Measurements from ENCODE around the gene HSD17B13. TPM values are rescaled to one million over a fixed set of nuclear protein-coding genes. Genes with fewer than 3 reads are reported as not detected.

HSD17B13 gene
- total RNA-seq, 1 experiment from 2014 or later = 0.13 TPM

GRCh38 chr4:87281603-87282002 is 41.1 kb downstream of the HSD17B13 start:
- Histone ChIP-seq H3K4me3 (ENCODE audit: low read depth in 2 of 2, low read length in 2 of 2) (no peak overlapping the region), H3K27me3 (ENCODE audit: control insufficient read depth, insufficient read depth, low read length) (no peaks in the 10 kb centered on the region), H3K4me1 (ENCODE audit: control insufficient read depth, insufficient read depth, low read length) (no peaks in the 10 kb centered on the region), H3K36me3 (ENCODE audit: control insufficient read depth, insufficient read depth, low read length) (no peaks in the 10 kb centered on the region), H3K9me3 (ENCODE audit: control insufficient read depth, insufficient read depth, low read depth, low read length) (no peaks in the 10 kb centered on the region), H3K27ac (ENCODE audit: low read length) (no peak overlapping the region)
- in situ Hi-C loops (cut with HindIII; ENCODE audit: low pct_unique_long_range_greater_than_20kb, low sequenced_read_pairs) (no loop called here), intact Hi-C loops (cut with micrococcal nuclease; ENCODE audit: unreplicated experiment) (no loop called here)
- ChIA-PET POLR2A (no interaction called here), CTCF (no interaction called here)
- DNase-seq (ENCODE audit: low read depth, low spot score) (no peak), ATAC-seq (no peak)
- no TSS peak for BruUV-seq (replicated peaks)
- no peak for TF ChIP-seq SIN3A (IDR thresholded peaks at IDR 0.05; ENCODE audit: borderline replicate concordance, insufficient read depth, low read depth, low read length)
- no peak for TF ChIP-seq CTCF (IDR thresholded peaks at IDR 0.05)
- TF ChIP-seq TCF7L2 (IDR thresholded peaks at IDR 0.05; ENCODE audit: low read depth, low read length) = no peak
- no peak for TF ChIP-seq POLR2AphosphoS5 (IDR thresholded peaks at IDR 0.05; ENCODE audit: low read depth, low read length)
- no peak for TF ChIP-seq REST (IDR thresholded peaks at IDR 0.05; ENCODE audit: insufficient read depth in 1 of 2, low read depth in 2 of 2, low read length in 1 of 2)

GRCh38 chr4:87278335-87278794 is 44.3 kb downstream of the HSD17B13 start:
- Histone ChIP-seq H3K9me3 (ENCODE audit: control insufficient read depth, insufficient read depth, low read depth, low read length) (no peaks in the 10 kb centered on the region), H3K27ac (ENCODE audit: low read length) (no peak overlapping the region), H3K4me3 (ENCODE audit: low read depth in 2 of 2, low read length in 2 of 2) (no peak overlapping the region), H3K36me3 (ENCODE audit: control insufficient read depth, insufficient read depth, low read length) (no peaks in the 10 kb centered on the region), H3K27me3 (ENCODE audit: control insufficient read depth, insufficient read depth, low read length) (no peaks in the 10 kb centered on the region), H3K4me1 (ENCODE audit: control insufficient read depth, insufficient read depth, low read length) (no peaks in the 10 kb centered on the region)
- TF ChIP-seq POLR2AphosphoS5 (IDR thresholded peaks at IDR 0.05; ENCODE audit: low read depth, low read length) = no peak
- TF ChIP-seq SIN3A (IDR thresholded peaks at IDR 0.05; ENCODE audit: borderline replicate concordance, insufficient read depth, low read depth, low read length) = no peak
- TF ChIP-seq TCF7L2 (IDR thresholded peaks at IDR 0.05; ENCODE audit: low read depth, low read length) = no peak
- no peak for TF ChIP-seq CTCF (IDR thresholded peaks at IDR 0.05)
- no peak for TF ChIP-seq REST (IDR thresholded peaks at IDR 0.05; ENCODE audit: insufficient read depth in 1 of 2, low read depth in 2 of 2, low read length in 1 of 2)
- intact Hi-C loops (cut with micrococcal nuclease; ENCODE audit: unreplicated experiment) = no loop called here
- no peak for ATAC-seq
- POLR2A ChIA-PET = no interaction called here
- no peak for DNase-seq (ENCODE audit: low read depth, low spot score)
- in situ Hi-C loops (cut with HindIII; ENCODE audit: low pct_unique_long_range_greater_than_20kb, low sequenced_read_pairs) = no loop called here
- BruUV-seq (replicated peaks) = no TSS peak
- CTCF ChIA-PET = interaction anchor here (0.6 kb wide), 1 partner anchor 112 kb away, joined by 4 read pairs; the partner anchor contains the start of gene HSD17B11
